ENCODE measurements around the gene ZNF564.
"Not testable (repeated sequence)": the region's sequence is repeated elsewhere in the genome, so short reads cannot be mapped to it uniquely, and the experiment has no call there.

The ZNF564 gene

GRCh38 chr19:12551060-12551832, at the start of gene ZNF564:
TSS of gene ZNF564 (minus strand) at chr19:12551482. CDS start at chr19:12551332, 150 bp downstream.
- peak; percentile 95 for DNase-seq

GRCh38 chr19:12597594-12597993, 46.3 kb upstream of the ZNF564 start:
- DNase-seq, result no peak

GRCh38 chr19:12596927-12597548, 45.8 kb upstream of the ZNF564 start:
- no peak for DNase-seq

GRCh38 chr19:12596485-12596884, 45.2 kb upstream of the ZNF564 start:
- no peak for DNase-seq

GRCh38 chr19:12581100-12581499, 29.8 kb upstream of the ZNF564 start:
- DNase-seq, result no peak

- DNase-seq, result no peak
These were observed 29.0 kb upstream of the ZNF564 start for GRCh38 chr19:12580180-12580694.

GRCh38 chr19:12578641-12579040, 27.4 kb upstream of the ZNF564 start:
- no peak for DNase-seq

- DNase-seq, result no peak
These were observed 22.8 kb upstream of the ZNF564 start for GRCh38 chr19:12574036-12574435.

GRCh38 chr19:12567951-12568350, 16.7 kb upstream of the ZNF564 start:
- DNase-seq, result no peak

- not testable (repeated sequence) for DNase-seq
These were observed 15.1 kb upstream of the ZNF564 start for GRCh38 chr19:12566380-12566779.

GRCh38 chr19:12564016-12564664, 12.9 kb upstream of the ZNF564 start:
- DNase-seq, result peak; percentile 71

- DNase-seq, result no peak
These were observed 4.2 kb upstream of the ZNF564 start for GRCh38 chr19:12555456-12555930.

GRCh38 chr19:12546903-12547302, 4.4 kb downstream of the ZNF564 start:
- DNase-seq, result no peak

- no peak for DNase-seq
These were observed 5.2 kb downstream of the ZNF564 start for GRCh38 chr19:12546068-12546467.

- DNase-seq, result no peak
These were observed 6.0 kb downstream of the ZNF564 start for GRCh38 chr19:12545267-12545666.

- DNase-seq, result peak; percentile 26
These were observed 6.8 kb downstream of the ZNF564 start for GRCh38 chr19:12544401-12544876.

- no peak for DNase-seq
These were observed 7.4 kb downstream of the ZNF564 start for GRCh38 chr19:12543855-12544254.

GRCh38 chr19:12527034-12527836, 24.0 kb downstream of the ZNF564 start:
- DNase-seq, result no peak

- DNase-seq, result no peak
These were observed 24.7 kb downstream of the ZNF564 start for GRCh38 chr19:12526542-12526941.

- no peak for DNase-seq
These were observed 29.3 kb downstream of the ZNF564 start for GRCh38 chr19:12521996-12522395.

- DNase-seq, result no peak
These were observed 37.7 kb downstream of the ZNF564 start for GRCh38 chr19:12513531-12514061.

GRCh38 chr19:12497032-12497431, 54.2 kb downstream of the ZNF564 start:
- no peak for DNase-seq

Measured in KG1 (cell line).